WERI-Rb-1 (cell line): Measurements from ENCODE around the gene AGBL3.
"Not testable (repeated sequence)": the region's sequence is repeated elsewhere in the genome, so short reads cannot be mapped to it uniquely, and the experiment has no call there.

Experiments used
- DNase-seq: peaks from one replicate; pipeline ENCODE4 v3.0.0-alpha.2; 2020
- H3K27ac ChIP-seq: fragments of 250-450 bp; sonication (Bioruptor Pico); 2 replicates; pipeline ENCODE4 v1.5.1; 2020; ENCODE audit warnings: mild to moderate bottlenecking, moderate library complexity
- H3K27me3 ChIP-seq: fragments of 250-450 bp; sonication (Bioruptor Pico); 2 replicates; pipeline ENCODE4 v1.5.1; 2021; ENCODE audit warnings: mild to moderate bottlenecking, low read depth, moderate library complexity; ENCODE audit not compliant: insufficient read depth, severe bottlenecking
- H3K36me3 ChIP-seq: fragments of 250-450 bp; sonication (Bioruptor Pico); 2 replicates; pipeline ENCODE4 v1.5.1; 2020; ENCODE audit warnings: mild to moderate bottlenecking, moderate library complexity
- H3K4me3 ChIP-seq: 2 replicates; pipeline ENCODE4 v1.5.1; 2011; ENCODE audit warnings: low read depth, mild to moderate bottlenecking, control low read depth, low read length
- H3K9me3 ChIP-seq: fragments of 250-450 bp; sonication (Bioruptor Pico); 2 replicates; pipeline ENCODE4 v1.5.1; 2021; ENCODE audit warnings: mild to moderate bottlenecking, moderate library complexity; ENCODE audit not compliant: severe bottlenecking
- CTCF ChIP-seq: IDR thresholded peaks from 2 replicates; pipeline ENCODE4 v1.5.1; 2011; ENCODE audit warnings: low read depth, mild to moderate bottlenecking, control low read depth, inconsistent platforms, low read length

Gene AGBL3

GRCh38 chr7:134968110-134968509 is 18.2 kb upstream of the AGBL3 start:
- H3K27ac ChIP-seq = no peak overlapping the region
- no peak for TF ChIP-seq CTCF

GRCh38 chr7:134981645-134982044 is 4.7 kb upstream of the AGBL3 start:
- not testable (repeated sequence) for H3K4me3 ChIP-seq, DNase-seq, H3K9me3 ChIP-seq, H3K27ac ChIP-seq, H3K36me3 ChIP-seq, H3K27me3 ChIP-seq

More at GRCh38 chr7:134968110-134968509, 18.2 kb upstream of the AGBL3 start:
- no peak overlapping the region for H3K4me3 ChIP-seq
- H3K36me3 ChIP-seq = no peaks in the 10 kb centered on the region; the same call in 1 of the 2 replicates
- H3K27me3 ChIP-seq = no peaks in the 10 kb centered on the region
- H3K9me3 ChIP-seq = no peaks in the 10 kb centered on the region
- DNase-seq = no peak

- no peaks in the 10 kb centered on the region for H3K9me3 ChIP-seq
- TF ChIP-seq CTCF = no peak
- peak overlapping the region; percentile 84 for H3K4me3 ChIP-seq
- no peaks in the 10 kb centered on the region for H3K27me3 ChIP-seq
- no peak for DNase-seq
- H3K27ac ChIP-seq = peak overlapping the region; percentile 96
- peaks cover 19% of the 10 kb centered on the region for H3K36me3 ChIP-seq
Measured at GRCh38 chr7:134985894-134986362, 380 bp upstream of the AGBL3 start.

GRCh38 chr7:134988161-134988560 is 1.9 kb downstream of the AGBL3 start:
- no peaks in the 10 kb centered on the region for H3K9me3 ChIP-seq
- DNase-seq = no peak
- TF ChIP-seq CTCF = no peak
- H3K27me3 ChIP-seq = no peaks in the 10 kb centered on the region
- no peak overlapping the region for H3K27ac ChIP-seq
- H3K4me3 ChIP-seq = no peak overlapping the region
- H3K36me3 ChIP-seq = peaks cover 23% of the 10 kb centered on the region

- TF ChIP-seq CTCF = no peak
- H3K27ac ChIP-seq = no peak overlapping the region
- no peak overlapping the region for H3K4me3 ChIP-seq
- no peaks in the 10 kb centered on the region for H3K9me3 ChIP-seq
- H3K36me3 ChIP-seq = peaks cover 41% of the 10 kb centered on the region
- DNase-seq = no peak
- H3K27me3 ChIP-seq = no peaks in the 10 kb centered on the region
Measured at GRCh38 chr7:134991469-134992339, 5.4 kb downstream of the AGBL3 start.

GRCh38 chr7:134992626-134993179 is 6.4 kb downstream of the AGBL3 start:
- no peaks in the 10 kb centered on the region for H3K27me3 ChIP-seq
- no peak for DNase-seq
- no peaks in the 10 kb centered on the region for H3K9me3 ChIP-seq
- no peak overlapping the region for H3K27ac ChIP-seq
- peaks cover 41% of the 10 kb centered on the region for H3K36me3 ChIP-seq
- TF ChIP-seq CTCF = no peak
- H3K4me3 ChIP-seq = no peak overlapping the region
